ENCODE results near the gene CLEC3A.

The CLEC3A gene

GRCh38 chr16:77974883-77975282, 47.5 kb upstream of the CLEC3A start:
- H3K9me3 ChIP-seq (ENCODE audit: control insufficient read depth, insufficient read depth, low read depth, low read length) = no peaks in the 10 kb centered on the region
- ChIA-PET POLR2A (no interaction called here), CTCF (interaction anchor here (0.6 to 0.9 kb wide), 5 partner anchors 14 to 315 kb away, joined by 3 read pairs; no protein-coding TSS in a partner anchor)
- TF ChIP-seq ZNF629 (tag by site-specific recombination; IDR thresholded peaks at IDR 0.05) = no peak
- TF ChIP-seq ZNF747 (tag by site-specific recombination; IDR thresholded peaks at IDR 0.05) = no peak
- no peak for TF ChIP-seq INSM2 (tag by site-specific recombination; IDR thresholded peaks at IDR 0.05)
- TF ChIP-seq ZNF426 (tag by site-specific recombination; IDR thresholded peaks at IDR 0.05) = no peak
- TF ChIP-seq ZFP37 (tag by site-specific recombination; IDR thresholded peaks at IDR 0.05) = no peak
- peak; percentile 93 for TF ChIP-seq REST (tag by site-specific recombination; IDR thresholded peaks at IDR 0.05)
- TF ChIP-seq ZNF24 (tag by site-specific recombination; IDR thresholded peaks at IDR 0.05) = no peak
- no peaks in the 10 kb centered on the region for H3K4me1 ChIP-seq (ENCODE audit: control insufficient read depth, insufficient read depth, low read length)
- H3K36me3 ChIP-seq (ENCODE audit: control insufficient read depth in 2 of 2, insufficient read depth in 1 of 2, low read length in 2 of 2) = no peaks in the 10 kb centered on the region
- H3K27ac ChIP-seq (ENCODE audit: extremely low read depth, low read depth, low read length) = no peak overlapping the region
- no peak overlapping the region for H3K4me3 ChIP-seq (ENCODE audit: low read depth, low read length)

GRCh38 chr16:77975942-77976341, 46.4 kb upstream of the CLEC3A start:
- ChIA-PET CTCF (interaction anchor here (0.6 to 1.9 kb wide), 3 partner anchors 299 to 301 kb away, joined by 3 to 6 read pairs (median 4); no protein-coding TSS in a partner anchor), POLR2A (no interaction called here)
- H3K36me3 ChIP-seq (ENCODE audit: control insufficient read depth in 2 of 2, insufficient read depth in 1 of 2, low read length in 2 of 2) = no peaks in the 10 kb centered on the region

GRCh38 chr16:77977339-77977738, 45.0 kb upstream of the CLEC3A start:
- ChIA-PET CTCF (interaction anchor here (1.9 kb wide), 1 partner anchor 302 kb away, joined by 6 read pairs; no protein-coding TSS in a partner anchor), POLR2A (no interaction called here)
- no peaks in the 10 kb centered on the region for H3K4me1 ChIP-seq (ENCODE audit: control insufficient read depth, insufficient read depth, low read length)
- H3K36me3 ChIP-seq (ENCODE audit: control insufficient read depth in 2 of 2, insufficient read depth in 1 of 2, low read length in 2 of 2) = no peaks in the 10 kb centered on the region
- H3K27ac ChIP-seq (ENCODE audit: extremely low read depth, low read depth, low read length) = no peak overlapping the region
- no peaks in the 10 kb centered on the region for H3K9me3 ChIP-seq (ENCODE audit: control insufficient read depth, insufficient read depth, low read depth, low read length)
- H3K4me3 ChIP-seq (ENCODE audit: low read depth, low read length) = no peak overlapping the region
- TF ChIP-seq KLF9 (tag by site-specific recombination; IDR thresholded peaks at IDR 0.05; ENCODE audit: low read depth) (no peak), ZNF155 (tag by site-specific recombination; IDR thresholded peaks at IDR 0.05) (no peak), ZNF16 (tag by site-specific recombination; IDR thresholded peaks at IDR 0.05; ENCODE audit: low read depth) (no peak), HIC1 (tag by site-specific recombination; IDR thresholded peaks at IDR 0.05) (no peak), GLIS2 (tag by site-specific recombination; IDR thresholded peaks at IDR 0.05) (no peak), ZNF148 (tag by site-specific recombination; IDR thresholded peaks at IDR 0.05; ENCODE audit: borderline replicate concordance) (no peak), ZNF121 (tag by site-specific recombination; IDR thresholded peaks at IDR 0.05) (no peak), ZNF138 (tag by site-specific recombination; IDR thresholded peaks at IDR 0.05; ENCODE audit: borderline replicate concordance) (no peak), ZNF645 (tag by site-specific recombination; IDR thresholded peaks at IDR 0.05) (no peak), ZIC2 (tag by site-specific recombination; IDR thresholded peaks at IDR 0.05) (no peak), ZNF76 (tag by site-specific recombination; IDR thresholded peaks at IDR 0.05; ENCODE audit: borderline replicate concordance, low read depth) (no peak)

More at GRCh38 chr16:77975942-77976341, 46.4 kb upstream of the CLEC3A start:
- no peaks in the 10 kb centered on the region for H3K9me3 ChIP-seq (ENCODE audit: control insufficient read depth, insufficient read depth, low read depth, low read length)
- H3K4me3 ChIP-seq (ENCODE audit: low read depth, low read length) = no peak overlapping the region
- TF ChIP-seq ZIC2 (tag by site-specific recombination; IDR thresholded peaks at IDR 0.05) (no peak), SCRT2 (tag by site-specific recombination; IDR thresholded peaks at IDR 0.05) (peak; percentile 78), SCRT1 (tag by site-specific recombination; IDR thresholded peaks at IDR 0.05; ENCODE audit: borderline replicate concordance) (peak; percentile 67; the same call in 1 of the 2 replicates)
- no peaks in the 10 kb centered on the region for H3K4me1 ChIP-seq (ENCODE audit: control insufficient read depth, insufficient read depth, low read length)
- no peak overlapping the region for H3K27ac ChIP-seq (ENCODE audit: extremely low read depth, low read depth, low read length)
